Prostate gland (tissue), 2 donors: ENCODE results near the gene A2M.

Experiments
- CTCF ChIP-seq, 4 experiments: fragments of 200-600 bp in 2 of 4; fragments of 450-650 bp in 2 of 4; sonication (generic) in 2 of 4; IDR thresholded peaks; 1 replicate in 3 of 4; 2 replicates in 1 of 4; pipeline ENCODE4 v1.5.1; 2016 to 2019; ENCODE audit warnings: antibody characterized with exemption in 4 of 4, mild to moderate bottlenecking in 2 of 4, moderate library complexity in 2 of 4
- POLR2A ChIP-seq: fragments of 450-650 bp; IDR thresholded peaks from one replicate; pipeline ENCODE4 v1.6.1; 2016; ENCODE audit warnings: antibody characterized with exemption, mild to moderate bottlenecking
- POLR2AphosphoS5 ChIP-seq: sonication (generic); formaldehyde crosslinking; IDR thresholded peaks from one replicate; pipeline ENCODE4 v1.6.1; 2017; ENCODE audit warnings: antibody characterized with exemption

- TF ChIP-seq POLR2A (no peak), CTCF (IDR thresholded peaks at IDR 0.05) (no peak), POLR2AphosphoS5 (peak; percentile 38)
Measured at GRCh38 chr12:9073076-9073475, 42.6 kb downstream of the A2M start.
